Activated naive CD8-positive, alpha-beta T cell treated with anti-CD3 and anti-CD28 coated beads, Interleukin-2, amount 50 U/mL, for 16 hours (primary cell): ENCODE data around the gene CEP170B.
"Not testable (repeated sequence)": the region's sequence is repeated elsewhere in the genome, so short reads cannot be mapped to it uniquely, and the experiment has no call there.

Experiments used
- DNase-seq: peaks from one replicate; pipeline ENCODE4 v3.0.0-alpha.2; 2020; ENCODE audit warnings: low read depth, low spot score

CEP170B gene

GRCh38 chr14:104844306-104845032 lies 20.6 kb upstream of the CEP170B start:
- no peak for DNase-seq

- no peak for DNase-seq
Observed at GRCh38 chr14:104845033-104845666, 19.9 kb upstream of the CEP170B start.

GRCh38 chr14:104845834-104846441 lies 19.1 kb upstream of the CEP170B start:
- no peak for DNase-seq

GRCh38 chr14:104852280-104852663 lies 12.8 kb upstream of the CEP170B start:
- DNase-seq = no peak

- no peak for DNase-seq
Observed at GRCh38 chr14:104855532-104856090, 9.5 kb upstream of the CEP170B start.

- DNase-seq = no peak
Observed at GRCh38 chr14:104856157-104856868, 8.8 kb upstream of the CEP170B start.

GRCh38 chr14:104856869-104857860 lies 7.9 kb upstream of the CEP170B start:
- no peak for DNase-seq

- not testable (repeated sequence) for DNase-seq
Observed at GRCh38 chr14:104857931-104858330, 7.1 kb upstream of the CEP170B start.

- no peak for DNase-seq
Observed at GRCh38 chr14:104858811-104859426, 6.1 kb upstream of the CEP170B start.

GRCh38 chr14:104859900-104860299 lies 5.2 kb upstream of the CEP170B start:
- DNase-seq = no peak

GRCh38 chr14:104860414-104860813 lies 4.7 kb upstream of the CEP170B start:
- no peak for DNase-seq

- DNase-seq = no peak
Observed at GRCh38 chr14:104863131-104863862, 1.8 kb upstream of the CEP170B start.

- DNase-seq = no peak
Observed at GRCh38 chr14:104863923-104864266, 1.2 kb upstream of the CEP170B start.

GRCh38 chr14:104864267-104865080 lies 594 bp upstream of the CEP170B start:
- no peak for DNase-seq

GRCh38 chr14:104865631-104866441 lies 768 bp downstream of the CEP170B start:
- no peak for DNase-seq

GRCh38 chr14:104866451-104867370 lies 1.6 kb downstream of the CEP170B start:
- no peak for DNase-seq
